GM21423 (cell line): ENCODE measurements around the gene ATP6V1C2.
"Not testable (repeated sequence)": the region's sequence is repeated elsewhere in the genome, so short reads cannot be mapped to it uniquely, and the experiment has no call there.

ENCODE experiments used
- ATAC-seq: cut with Tn5 transposase; IDR thresholded peaks from one replicate; pipeline ENCODE4 v1.9.1; 2021; ENCODE audit warnings: mild to moderate bottlenecking, moderate library complexity; ENCODE audit not compliant: unreplicated experiment

Gene ATP6V1C2

GRCh38 chr2:10765461-10765860 lies 44.0 kb downstream of the ATP6V1C2 start:
- no peak for ATAC-seq

DNA sequence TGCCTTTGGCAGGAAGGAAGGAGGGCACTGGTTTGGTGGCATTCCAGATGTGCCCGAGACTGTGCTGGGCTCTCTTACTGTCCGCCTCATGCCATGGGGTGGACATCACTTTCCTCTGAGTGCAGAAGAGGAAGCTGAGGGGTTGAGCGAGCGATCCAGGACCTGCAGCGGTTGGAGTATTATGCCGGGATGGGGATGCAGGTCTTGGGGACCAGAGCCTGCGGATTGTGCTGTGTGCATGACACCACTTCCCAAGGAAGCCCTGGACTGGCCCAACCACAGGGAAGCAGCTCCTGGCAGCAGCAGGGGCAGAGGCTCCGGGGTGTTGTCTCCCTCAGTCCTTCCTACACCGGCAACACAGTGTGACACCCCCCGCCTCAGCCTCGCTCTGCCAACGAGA lies 44.5 kb downstream of the ATP6V1C2 start:
- no peak for ATAC-seq

GRCh38 chr2:10768063-10768507 lies 46.7 kb downstream of the ATP6V1C2 start:
- ATAC-seq, result no peak

DNA sequence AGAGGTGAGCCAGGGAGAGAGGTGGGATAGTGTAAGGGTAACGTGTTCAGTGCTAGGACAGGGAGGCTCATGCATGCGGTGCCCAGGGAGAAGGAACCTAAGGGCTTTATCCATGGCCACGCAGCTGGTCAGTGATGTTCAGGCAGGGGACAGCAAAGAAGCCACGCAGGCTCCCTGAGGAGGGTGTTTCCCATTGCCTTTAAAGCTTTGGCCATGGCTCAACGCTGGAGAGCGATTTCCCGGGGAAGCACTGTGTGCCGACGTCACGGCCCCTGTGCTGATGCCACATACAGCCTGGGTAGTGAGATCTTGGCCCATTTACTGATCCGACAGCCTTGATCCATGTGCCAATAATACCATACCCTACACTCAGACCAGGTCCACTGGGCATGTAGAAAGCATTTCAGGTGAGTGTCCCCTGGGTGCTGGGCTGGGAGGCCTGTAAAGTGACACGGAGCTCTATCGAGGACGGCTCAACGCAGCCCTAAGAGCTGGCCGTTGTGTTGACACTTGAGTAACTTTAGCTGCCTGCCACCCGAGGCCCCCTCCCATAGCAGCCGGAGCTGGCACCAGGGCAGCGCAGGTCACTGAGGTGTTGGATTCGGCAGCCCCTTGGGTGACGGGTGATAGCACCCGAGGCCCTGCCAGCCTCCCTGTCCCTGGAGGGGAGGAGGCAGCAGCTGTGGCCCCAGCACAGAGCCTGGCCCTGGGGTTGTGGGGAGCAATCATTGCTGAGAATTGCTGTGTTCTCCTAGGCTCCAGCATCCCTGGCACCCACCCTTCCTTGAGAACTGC lies 49.7 kb downstream of the ATP6V1C2 start:
- no peak for ATAC-seq

DNA sequence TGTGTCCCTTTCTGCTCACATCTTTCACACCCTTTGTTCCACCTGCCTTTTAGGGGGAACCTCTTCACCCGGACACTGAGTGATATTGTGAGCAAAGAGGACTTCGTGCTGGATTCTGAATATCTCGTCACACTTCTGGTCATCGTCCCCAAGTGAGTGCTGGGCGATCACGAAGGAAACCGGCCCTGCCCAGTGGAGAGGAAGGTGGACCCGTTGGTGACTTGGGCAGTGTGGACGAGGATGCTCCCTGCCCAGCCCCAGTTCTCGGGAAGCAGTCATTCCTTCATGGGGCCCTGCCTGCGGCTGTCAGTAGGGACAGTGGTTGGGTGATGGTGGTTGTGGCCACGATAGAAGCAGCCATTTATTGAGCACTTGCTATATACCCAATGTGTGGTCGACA lies 50.4 kb downstream of the ATP6V1C2 start:
- no peak for ATAC-seq

GRCh38 chr2:10772201-10772867 lies 50.9 kb downstream of the ATP6V1C2 start:
- ATAC-seq, result no peak

DNA sequence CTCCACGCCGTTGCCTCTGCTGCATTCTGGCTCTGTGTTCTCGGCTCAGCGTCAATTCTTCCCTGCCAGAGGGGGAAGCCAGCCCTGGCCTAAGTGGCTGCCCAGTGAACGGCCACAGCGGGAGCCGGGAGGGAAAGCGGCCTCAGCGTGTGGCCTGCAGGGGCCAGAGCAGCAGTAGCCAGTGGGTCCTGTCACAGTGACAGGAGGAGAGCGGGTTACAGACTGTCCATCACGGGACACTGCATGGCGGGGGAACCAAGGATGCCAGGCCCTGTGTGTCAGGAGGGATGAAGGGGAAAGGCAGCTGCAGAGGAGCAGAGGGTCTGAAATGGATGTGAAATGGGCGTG lies 51.4 kb downstream of the ATP6V1C2 start:
- ATAC-seq, result no peak

DNA sequence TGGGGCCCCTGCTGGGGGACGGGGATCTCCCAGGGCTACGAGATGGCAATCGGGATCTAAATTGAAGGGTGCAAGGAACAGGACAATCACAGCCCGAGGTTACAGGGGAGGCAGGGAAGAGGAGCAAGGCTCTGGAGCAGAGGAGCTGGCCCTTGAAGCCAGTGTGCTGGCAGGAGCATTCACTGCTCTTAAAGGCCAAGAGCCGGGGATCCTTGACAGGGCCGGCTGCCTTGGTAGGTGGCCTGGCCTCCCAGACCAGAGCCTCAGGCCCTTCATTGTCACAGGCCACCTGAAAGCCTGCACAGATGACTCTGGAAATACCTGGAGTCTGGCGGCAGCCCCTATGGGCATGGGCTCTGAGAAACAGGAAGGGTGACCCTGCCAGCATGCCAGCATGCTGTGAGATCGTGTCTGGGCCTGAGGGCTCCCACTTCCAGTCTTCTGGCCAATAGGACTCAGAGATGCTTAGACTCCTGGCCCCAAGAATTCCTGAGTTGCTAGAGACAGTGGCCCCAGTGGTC lies 52.5 kb downstream of the ATP6V1C2 start:
- ATAC-seq, result no peak

DNA sequence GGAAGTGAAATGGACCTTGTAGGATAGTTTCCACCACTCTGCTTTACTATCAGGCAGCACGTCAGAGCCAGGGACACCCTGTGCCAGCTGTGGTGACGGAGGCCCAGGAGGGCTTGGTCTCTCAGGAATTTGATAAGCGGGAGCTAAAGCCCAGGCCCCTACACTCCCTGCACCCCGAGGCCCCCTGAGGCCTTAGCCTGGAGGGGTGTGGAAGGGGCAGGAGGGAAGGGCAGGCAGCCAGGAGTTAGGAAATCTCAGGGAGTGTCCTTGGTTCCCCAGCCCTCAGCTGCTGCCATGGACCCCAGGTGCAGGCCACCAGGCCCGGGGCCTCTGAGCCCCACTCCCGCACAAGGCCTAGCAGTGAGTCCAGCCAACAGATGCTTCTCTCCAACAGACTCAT lies 53.0 kb downstream of the ATP6V1C2 start:
- no peak for ATAC-seq

DNA sequence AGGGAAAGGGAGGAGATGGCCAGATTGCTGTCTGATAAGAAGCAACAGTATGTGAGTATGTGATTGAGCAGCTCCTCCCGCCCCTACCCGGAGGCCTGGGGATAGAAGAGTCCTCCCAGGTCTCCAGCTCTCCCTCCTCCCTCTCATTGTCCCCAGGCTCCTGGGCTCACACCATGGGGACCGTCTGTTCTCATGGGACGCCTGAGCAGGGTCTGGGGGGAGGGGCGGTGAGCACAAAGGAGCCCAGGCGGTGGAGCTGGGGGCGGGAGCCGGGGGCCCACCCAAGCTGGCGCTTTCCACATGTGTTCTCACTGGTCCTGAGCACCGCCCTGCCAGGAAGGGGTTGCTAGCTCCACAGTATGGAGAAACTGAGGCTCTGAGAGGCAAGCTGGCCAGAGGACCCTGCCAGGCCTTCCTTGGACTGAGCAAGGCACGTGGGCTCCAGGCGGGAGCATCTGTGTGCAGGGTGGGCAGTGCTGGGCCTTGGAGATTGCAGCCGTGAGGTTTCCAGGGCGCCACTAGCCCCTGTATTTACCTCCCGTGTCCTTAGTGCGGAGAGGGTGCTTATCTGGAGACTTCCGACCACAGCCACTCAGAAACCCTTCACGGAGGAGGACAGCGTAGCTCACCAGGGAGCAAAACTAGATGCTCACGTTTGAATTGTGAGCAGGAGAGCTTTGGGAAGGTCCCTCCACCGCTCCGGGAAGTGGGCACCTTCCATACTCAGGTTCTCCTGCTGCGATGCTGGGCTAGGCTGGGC lies 53.8 kb downstream of the ATP6V1C2 start:
- ATAC-seq, result no peak

GRCh38 chr2:10775831-10776230 lies 54.4 kb downstream of the ATP6V1C2 start:
- no peak for ATAC-seq

DNA sequence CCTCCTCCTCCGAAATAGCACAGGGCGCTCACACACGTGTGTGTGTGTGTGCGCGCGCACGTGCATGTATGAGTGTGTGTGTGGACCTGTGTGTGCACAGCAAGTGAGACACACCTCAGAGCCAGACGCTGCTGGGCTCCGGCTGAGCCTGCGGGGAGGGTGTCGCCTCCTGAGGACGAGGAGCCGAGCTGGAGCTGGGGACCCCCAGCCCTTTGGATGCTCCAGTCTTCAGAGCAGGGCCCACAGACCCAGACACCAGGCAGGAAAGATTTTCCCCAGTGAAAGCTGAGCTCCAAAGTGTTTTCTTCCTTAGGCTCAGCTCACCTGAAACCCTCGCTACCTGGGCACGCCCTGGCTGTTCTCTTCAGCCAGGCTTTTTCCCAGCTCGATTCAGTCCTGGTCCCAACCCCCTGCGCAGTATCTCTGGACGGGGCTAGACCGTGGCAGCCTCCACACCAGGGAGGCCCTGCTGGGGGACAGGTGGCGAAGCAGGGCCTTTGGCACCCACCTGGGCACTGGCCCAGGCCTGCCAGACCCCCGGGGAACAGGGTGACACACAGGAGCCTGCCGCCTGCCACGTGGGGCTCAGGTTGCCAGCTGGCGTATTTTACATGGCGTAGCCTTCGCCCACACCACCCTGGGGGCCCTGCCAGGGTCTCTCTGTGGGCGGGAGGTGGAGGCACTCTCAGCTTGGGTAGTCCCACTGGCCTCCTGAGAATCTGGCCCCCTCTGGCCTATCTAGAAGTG lies 55.0 kb downstream of the ATP6V1C2 start:
- ATAC-seq, result no peak

- ATAC-seq, result no peak
Measured at GRCh38 chr2:10777111-10777841, 55.8 kb downstream of the ATP6V1C2 start.

GRCh38 chr2:10777842-10778723 lies 56.7 kb downstream of the ATP6V1C2 start:
- no peak for ATAC-seq

- no peak for ATAC-seq
Measured at GRCh38 chr2:10778724-10779115, 57.3 kb downstream of the ATP6V1C2 start.

DNA sequence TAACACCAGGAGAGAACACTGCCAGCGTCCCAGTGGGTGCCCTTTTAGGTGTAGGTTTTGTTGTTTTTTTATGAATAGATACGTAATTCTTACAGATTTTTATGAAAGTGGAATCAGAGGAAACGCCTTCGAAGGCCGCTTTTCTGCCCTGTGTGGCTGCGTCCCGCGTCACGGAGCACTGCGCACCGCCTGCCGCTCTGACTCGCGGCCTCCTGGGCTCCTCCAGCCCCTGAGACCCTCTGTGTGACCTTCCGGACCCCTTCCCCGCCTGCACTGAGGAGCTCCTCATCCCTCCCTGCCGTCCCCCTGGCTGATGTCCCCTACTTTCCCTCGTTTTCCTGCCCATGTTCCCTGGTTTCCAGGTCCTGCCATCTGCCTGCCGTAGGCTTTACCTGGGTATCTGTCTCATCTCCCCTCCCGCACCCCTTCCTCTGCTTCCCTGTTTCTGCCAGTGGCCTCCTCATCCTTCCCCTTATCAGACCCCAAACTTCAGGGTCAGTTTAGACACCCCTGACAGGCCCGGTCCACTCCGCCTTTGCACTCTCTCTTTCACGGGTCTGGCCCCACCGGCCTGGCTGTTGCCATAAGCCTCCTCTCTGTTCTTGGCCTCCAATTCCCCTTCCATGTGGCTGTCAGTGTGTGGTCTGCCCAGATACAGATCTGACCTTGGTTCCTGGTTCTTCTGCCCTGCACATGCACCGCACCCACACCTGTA lies 58.5 kb downstream of the ATP6V1C2 start:
- no peak for ATAC-seq

DNA sequence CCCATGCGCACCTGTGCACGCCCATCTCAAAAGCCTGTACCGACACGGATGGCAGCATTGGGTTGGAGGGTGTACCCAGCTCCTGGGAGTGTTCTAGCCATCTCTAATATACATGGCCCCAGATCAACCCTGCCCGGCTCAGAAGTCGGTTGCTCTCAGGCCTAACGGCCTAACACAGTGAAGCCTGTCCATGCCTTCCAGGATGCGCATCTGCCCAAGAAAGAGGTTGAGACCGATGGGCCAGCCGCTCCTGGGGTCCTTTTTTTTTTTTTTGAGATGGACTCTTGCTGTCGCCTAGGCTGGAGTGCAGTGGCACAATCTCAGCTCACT lies 59.0 kb downstream of the ATP6V1C2 start:
- ATAC-seq, result no peak

DNA sequence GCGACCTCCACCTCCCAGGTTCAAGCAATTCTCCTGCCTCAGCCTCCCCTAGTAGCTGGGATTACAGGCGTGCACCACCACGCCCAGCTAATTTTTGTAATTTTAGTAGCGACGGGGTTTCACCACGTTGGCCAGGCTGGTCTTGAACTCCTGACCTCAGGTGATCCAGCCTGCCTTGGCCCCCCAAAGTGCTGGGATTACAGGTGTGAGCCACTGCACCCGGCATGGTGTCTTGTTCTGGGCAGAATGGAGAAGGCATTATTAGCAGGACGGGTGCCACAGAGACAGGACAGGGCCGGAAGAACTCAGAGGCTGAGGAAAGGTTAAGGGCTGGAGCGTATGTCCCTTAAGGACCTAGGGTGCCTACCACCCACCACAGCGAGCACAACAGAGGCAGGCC lies 59.4 kb downstream of the ATP6V1C2 start:
- not testable (repeated sequence) for ATAC-seq

GRCh38 chr2:10781746-10782145 lies 60.3 kb downstream of the ATP6V1C2 start:
- no peak for ATAC-seq
